Stimulated activated CD4-positive, alpha-beta T cell treated with anti-CD3 and anti-CD28 coated beads, Interleukin-1b, Interleukin-23, amount 100 ng/mL, for 4 hours (primary cell): Measurements from ENCODE around the gene ADIRF.
"Not testable (repeated sequence)": the region's sequence is repeated elsewhere in the genome, so short reads cannot be mapped to it uniquely, and the experiment has no call there.

Source experiments
- DNase-seq, 2 donors: peaks; one replicate each; pipeline ENCODE4 v3.0.0-alpha.2; 2020; ENCODE audit warnings: low read depth in 2 of 2

ADIRF gene

DNA sequence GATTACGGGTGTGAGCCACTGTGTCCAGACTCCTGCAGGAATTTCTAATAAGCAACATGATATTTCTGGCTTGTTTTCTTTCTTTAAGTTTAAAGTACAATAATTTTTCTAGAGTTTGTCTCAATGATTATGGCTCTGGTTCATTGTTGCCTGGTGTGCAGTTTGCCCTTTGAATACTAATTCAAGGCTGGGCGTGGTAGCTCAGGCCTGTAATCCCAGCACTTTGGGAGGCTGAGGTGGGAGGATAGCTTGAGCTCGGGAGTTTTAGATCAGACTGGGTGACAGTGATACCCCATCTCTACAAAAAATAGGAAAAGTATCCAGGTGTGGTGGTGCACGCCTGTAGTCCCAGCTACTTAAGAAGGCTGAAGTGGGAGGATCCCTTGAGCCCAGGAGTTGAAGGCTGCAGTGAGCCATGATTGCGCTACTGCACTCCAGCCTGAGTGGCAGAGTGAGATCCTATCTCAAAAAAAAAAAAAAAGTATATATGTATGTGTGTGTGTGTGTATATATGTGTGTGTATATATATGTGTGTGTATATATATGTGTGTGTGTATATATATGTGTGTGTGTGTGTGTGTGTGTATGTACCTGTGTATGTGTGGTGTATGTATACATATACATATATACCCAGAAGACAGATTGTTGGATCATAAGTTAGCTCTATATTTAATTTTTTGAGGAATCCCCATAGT is 8.2 kb downstream of the ADIRF start:
- DNase-seq: no peak

DNA sequence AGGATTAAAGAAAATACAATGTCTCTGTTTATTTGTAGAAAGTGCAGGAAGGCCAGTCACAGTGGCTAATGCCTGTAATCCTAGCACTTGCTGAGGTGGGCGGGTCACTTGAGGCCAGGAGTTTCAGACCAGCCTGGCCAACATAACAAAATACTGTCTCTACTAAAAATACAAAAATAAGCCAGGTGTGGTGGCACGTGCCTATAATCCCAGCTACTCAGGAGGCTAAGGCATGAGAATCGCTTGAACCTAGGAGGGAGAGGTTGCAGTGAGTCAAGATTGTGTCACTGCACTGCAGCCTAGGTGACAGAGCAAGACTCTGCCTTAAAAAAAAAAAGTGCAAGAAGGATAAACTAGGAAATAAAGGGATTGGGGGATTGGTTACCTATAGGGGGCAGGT is 10.2 kb downstream of the ADIRF start:
- not testable (repeated sequence) for DNase-seq

DNA sequence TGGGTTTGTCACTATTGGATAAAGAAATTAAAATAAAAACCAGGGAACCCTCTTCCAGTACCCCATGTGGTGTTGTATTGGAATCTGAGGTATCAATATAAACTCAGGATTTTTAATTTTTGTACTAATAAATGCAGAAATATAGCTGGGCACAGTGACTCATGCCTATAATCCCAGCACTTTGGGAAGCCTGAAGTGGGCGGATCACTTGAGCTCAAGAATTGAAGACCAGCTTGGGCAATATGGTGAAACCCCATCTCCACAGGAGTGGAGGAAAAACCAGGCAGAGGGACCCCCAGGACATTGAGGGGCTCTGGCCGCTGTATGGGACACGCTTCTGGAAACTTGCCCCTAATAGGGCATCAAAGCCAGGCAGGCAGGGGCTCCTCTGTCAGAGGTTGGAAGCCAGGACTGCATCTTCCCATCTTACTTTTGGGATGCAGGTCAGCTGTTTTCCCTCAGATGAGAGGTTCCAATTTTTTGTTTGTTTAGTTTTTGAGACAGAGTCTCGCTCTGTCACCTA is 11.1 kb downstream of the ADIRF start:
- DNase-seq: no peak

DNA sequence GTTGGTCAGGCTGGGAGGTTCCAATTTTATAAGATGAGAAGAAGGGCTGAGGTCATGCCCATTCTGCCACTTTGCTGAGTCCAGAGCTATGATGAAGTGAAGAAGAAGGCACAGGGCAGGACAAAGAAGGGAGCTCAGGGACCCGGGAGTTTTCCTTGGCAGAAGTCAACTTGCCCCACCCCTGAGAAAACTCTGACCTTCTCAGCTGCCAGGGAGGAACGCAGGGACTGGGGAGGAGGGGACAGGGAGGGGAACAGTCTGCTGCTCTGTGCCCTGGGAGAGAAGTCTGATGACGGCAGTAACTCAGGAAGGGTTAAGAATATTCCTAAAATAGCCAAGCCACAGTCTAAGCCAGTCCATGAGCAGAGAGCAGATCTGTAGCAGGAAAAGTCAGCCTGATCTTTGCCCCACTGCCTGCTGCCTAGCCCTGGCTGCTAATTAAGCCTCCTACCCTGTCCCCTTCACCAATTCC is 11.7 kb downstream of the ADIRF start:
- no peak for DNase-seq

DNA sequence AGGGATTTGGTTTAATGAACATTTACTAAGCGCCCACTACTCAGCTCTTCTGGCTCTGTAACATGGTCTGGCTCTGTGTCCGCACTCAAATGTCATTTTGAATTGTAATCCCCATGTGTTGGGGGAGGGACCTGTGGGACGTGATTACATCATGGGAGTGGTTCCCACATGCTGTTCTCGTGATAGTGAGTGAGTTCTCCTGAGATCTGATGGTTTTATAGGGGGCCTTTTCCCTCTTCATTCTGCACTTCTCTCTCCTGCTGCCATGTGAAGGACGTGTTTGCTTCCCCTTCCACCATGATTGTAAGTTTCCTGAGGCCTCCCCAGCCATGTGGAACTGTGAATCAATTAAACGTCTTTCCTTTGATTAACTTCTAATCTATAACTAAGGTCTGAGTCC is 12.7 kb downstream of the ADIRF start:
- not testable (repeated sequence) for DNase-seq

DNA sequence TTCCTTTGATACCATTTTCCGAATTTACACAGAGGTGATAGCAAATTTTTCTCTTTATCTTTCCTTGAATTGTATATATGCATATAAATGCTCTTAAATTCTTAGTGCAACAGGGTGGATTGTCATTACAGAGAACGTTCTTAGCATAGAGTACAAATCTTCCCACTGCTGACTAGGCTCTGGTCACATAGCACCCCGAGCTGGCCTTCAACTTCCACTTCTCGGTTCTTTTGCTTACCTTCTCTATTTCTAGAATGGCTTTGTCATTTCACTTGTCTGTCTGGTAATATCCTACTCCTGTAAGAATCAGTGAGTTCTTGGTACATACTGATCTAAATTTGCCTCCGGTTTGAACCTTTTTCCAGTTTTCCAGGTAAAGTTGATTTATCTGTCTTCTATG is 13.4 kb downstream of the ADIRF start:
- no peak for DNase-seq

DNA sequence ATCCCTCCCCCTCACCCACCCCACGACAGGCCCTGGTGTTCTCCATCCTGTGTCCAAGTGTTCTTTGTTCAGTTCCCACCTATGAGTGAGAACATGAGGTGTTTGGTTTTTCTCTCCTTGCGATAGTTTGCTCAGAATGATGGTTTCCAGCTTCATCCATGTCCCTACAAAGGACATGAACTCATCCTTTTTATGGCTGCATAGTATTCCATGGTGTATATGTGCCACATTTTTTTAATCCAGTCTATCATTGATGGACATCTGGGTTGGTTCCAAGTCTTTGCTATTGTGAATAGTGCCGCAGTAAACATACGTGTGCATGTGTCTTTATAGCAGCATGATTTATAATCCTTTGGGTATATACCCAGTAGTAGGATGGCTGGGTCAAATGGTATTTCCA is 16.2 kb downstream of the ADIRF start:
- not testable (repeated sequence) for DNase-seq

DNA sequence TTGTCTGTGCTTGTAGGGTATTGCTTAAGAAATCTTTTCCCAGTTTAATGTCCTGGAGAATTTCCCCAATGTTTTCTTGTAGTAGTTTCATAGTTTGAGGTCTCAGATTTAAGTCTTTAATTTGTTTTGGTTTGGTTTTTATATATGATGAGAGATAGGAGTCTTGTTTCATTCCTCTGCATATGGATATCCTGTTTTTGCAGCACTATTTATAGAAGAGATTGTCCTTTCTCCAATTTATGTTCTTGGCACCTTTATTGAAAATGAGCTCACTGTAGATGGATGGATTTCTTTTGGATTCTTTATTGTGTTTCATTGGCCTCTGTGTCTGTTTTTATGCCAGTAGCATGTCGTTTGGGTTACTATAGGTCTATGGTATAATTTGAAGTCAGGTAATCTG is 20.2 kb downstream of the ADIRF start:
- DNase-seq: no peak

DNA sequence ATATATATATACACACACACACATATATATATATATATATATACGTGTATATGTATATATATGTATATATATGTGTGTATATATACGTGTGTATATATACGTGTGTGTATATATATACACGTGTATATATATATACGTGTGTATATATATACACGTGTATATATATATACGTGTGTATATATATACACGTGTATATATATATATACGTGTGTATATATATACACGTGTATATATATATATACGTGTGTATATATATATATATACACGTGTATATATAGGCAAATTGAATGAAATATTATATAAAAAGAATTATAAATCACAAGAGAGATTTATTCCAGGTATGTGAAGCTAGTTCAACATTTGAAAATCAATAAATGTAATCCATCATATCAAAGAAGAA is 23.1 kb downstream of the ADIRF start:
- not testable (repeated sequence) for DNase-seq

DNA sequence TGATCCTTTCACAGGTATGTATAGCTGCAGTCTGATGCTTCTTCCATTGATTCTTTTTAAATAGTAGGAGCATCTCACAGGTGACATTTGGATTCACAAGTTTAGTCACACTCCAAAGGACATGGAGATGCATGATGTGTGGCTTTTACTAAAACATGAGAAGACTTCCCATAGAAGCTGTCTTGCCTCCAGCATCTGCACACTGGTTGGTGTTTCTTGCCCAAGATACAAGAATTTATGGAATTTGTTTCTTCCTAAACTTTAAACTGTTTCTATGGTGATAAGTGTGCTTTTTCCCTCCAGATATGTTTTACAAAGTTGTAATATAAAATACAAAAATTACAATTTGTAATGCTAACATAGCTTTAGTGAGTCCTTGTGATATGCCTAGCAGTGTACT is 24.2 kb downstream of the ADIRF start:
- DNase-seq: no peak

DNA sequence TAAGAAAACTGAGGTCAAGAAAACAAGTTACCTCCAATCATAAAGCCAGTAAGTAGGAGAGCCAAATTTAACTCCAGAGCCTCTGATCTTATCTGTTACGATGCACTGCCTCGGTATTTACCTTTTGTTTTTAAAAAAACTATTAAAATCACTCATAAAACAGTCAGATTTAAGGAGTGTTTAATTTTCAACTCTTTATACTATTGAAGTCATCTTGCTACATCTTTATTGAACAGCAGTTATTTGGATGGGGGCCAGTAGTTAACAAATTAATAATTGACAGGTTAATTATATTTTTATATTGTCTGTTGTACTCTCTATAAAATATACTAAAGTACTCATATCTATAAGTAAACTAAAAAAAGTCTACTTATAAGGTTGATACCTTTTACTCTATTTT is 24.6 kb downstream of the ADIRF start:
- DNase-seq: no peak

DNA sequence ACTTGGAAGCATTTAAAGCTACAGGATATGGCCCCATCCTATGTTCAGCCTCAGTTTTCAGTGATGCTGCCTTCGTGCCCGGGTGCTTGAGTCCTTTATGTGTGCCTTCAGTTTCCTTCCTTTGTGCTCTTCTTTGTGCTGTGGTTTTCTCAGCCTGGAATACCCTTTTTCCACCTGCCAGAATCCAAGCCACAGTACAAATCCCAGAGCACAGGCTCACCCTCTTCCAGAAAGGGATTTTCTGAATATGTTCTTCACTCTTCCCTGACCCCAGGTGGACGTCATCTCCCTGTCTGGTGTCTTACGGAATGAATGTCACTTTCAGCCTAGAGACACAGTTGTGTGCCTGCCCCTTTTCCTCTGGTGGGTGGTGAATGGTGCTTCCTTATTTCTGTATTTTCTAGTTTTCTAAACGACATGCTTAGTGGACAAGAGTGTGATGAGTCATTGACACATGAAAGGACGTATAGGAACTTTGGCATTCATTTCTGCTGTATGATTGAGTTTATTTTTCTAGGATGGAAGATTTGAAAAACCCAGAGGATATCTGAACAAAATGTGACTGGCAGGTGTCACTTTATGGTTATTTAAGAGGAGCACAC is 31.6 kb downstream of the ADIRF start:
- DNase-seq: not testable (repeated sequence)

DNA sequence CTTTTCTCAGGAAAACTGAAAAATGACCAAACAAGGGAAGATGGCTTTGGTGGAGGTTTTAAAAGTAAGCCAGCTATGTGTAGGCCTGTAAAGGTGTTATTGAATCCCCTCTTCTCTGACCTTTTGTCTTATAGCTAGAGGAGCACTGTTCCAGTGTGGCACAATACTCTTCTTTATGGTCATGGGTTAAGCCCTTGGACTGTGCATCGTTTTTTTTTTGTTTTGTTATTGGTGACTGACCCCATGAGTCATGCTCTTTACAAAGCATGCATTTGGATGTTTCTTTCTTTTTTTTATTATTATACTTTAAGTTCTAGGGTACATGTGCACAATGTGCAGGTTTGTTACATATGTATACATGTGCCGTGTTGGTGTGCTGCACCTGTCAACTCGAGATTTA is 32.2 kb downstream of the ADIRF start:
- DNase-seq: no peak

DNA sequence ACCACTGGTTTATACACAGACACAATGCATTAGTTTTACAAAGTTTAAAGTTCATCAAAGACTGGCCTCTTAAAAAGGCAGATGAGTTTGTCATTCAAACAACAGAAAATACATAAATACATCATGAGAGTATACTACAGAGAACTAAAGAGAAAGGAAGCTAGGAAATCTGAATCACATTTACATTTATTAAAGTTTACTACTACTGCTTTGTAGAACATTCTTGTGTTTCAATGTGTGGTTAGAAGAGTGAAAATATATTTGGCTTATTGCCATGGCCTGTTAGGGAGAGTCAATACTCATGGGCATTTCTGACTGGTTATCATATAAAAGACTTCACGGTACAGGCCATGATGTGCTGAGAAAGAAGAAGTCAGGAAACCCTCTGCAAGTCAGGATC is 38.8 kb downstream of the ADIRF start:
- DNase-seq: not testable (repeated sequence)

DNA sequence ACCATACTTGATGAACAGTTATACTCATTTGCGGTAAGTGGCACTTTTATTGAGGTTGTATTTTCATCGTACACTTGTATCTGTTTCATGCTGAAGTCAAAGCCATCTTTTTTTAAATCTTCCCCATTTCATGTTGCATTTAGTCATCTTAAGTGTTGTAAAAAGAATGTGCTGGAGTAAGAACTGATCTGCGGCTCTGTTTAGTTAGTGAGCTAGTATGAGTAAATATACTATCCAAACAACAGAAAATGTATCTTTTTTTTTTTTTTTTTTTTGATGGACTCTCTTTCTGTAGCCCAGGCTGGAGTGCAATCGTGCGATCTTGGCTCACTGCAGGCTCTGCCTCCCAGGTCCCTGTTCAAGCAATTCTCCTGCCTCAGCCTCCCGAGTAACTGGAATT is 39.4 kb downstream of the ADIRF start:
- DNase-seq: not testable (repeated sequence)

DNA sequence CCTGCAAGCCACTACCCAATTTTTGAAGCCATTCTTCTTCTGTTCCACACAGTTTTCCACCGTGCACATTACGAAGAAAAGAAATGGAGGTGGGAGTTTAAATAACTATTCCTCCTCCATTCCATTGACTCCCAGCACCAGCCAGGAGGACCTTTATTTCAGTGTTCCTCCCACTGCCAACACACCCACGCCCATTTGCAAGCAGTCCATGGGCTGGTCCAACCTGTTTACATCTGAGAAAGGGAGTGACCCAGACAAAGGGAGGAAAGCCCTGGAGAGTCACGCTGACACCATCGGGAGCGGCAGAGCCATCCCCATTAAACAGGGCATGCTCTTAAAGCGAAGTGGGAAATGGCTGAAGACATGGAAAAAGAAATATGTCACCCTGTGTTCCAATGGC is 40.0 kb downstream of the ADIRF start:
- not testable (repeated sequence) for DNase-seq

DNA sequence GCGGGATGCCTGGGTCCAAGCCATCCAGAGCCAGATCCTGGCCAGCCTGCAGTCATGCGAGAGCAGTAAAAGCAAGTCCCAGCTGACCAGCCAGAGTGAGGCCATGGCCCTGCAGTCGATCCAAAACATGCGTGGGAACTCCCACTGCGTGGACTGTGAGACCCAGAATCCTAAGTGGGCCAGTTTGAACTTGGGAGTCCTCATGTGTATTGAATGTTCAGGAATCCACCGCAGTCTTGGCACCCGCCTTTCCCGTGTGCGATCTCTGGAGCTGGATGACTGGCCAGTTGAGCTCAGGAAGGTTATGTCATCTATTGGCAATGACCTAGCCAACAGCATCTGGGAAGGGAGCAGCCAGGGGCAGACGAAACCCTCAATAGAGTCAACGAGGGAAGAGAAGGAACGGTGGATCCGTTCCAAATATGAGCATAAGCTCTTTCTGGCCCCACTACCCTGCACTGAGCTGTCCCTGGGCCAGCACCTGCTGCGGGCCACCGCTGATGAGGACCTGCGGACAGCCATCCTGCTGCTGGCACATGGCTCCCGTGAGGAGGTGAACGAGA is 40.9 kb downstream of the ADIRF start:
- DNase-seq: not testable (repeated sequence)

DNA sequence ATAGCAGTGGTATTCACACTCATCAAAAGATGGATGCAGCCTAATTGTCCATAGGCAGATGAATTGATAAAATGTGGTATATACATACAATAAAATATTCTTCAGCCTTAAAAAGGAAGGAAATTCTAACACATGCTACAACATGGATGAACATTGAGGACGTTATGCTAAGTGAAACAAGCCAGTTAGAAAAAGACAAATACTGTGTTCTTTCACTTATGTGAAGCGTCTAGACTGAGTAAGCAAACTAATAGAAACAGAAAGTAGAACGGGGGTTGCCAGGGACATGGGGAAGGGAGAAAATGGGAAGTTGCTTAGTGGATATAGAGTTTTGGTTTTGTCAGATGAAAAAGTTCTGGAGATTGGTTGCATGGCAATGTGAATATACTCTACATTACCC is 45.2 kb downstream of the ADIRF start:
- not testable (repeated sequence) for DNase-seq

DNA sequence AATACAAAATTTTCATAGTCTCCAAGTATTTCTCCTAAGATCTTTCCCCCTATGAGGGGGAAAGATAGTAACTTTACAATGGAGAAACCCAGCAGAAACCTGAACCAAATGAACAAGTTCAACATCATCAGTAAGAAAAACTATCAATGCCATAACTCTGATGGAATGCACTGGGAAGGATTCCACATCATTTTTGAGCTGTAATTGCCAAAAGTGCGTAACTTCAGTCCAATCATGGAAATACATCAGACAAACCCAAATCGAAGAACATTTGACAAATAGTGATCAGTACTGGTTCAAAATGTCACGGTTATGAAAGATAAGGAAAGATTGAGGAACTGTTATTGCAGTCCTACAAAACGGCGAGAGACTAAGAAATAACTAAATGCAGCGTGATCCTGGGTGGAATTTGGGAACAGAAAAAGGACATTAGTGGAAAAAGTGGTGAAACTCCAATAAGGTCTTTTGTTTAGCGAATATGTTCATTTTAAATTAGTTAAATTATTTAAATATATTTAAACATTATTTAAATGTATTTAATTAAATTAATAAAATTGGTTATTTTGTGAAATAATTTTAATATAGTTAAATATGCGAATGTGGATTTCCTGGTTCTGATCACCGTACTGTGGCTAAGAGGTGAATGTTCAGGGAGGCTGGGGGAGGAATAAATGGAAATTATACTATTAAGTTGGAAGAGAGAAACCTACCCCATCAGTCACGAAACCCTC is 46.9 kb downstream of the ADIRF start:
- not testable (repeated sequence) for DNase-seq

DNA sequence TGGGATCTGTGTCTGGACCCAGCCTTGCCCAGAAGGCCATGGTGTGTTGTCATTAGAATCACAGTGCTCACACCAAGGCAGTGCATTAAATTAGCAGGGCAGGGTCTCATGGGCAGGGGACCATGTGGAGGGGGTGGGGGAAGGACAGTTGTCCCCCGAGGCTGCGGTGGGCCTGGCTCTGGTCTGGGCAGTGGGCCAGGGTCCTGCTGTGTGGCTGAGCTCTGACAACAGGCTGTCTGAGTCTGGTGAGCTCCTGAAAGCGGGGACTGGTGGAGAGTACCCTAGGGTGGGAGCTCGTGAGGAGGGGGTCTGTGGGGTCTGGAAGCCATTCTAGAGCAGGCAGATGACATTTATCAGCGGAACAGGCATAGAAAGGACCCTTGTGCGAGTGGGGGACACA is 49.8 kb downstream of the ADIRF start:
- not testable (repeated sequence) for DNase-seq

DNA sequence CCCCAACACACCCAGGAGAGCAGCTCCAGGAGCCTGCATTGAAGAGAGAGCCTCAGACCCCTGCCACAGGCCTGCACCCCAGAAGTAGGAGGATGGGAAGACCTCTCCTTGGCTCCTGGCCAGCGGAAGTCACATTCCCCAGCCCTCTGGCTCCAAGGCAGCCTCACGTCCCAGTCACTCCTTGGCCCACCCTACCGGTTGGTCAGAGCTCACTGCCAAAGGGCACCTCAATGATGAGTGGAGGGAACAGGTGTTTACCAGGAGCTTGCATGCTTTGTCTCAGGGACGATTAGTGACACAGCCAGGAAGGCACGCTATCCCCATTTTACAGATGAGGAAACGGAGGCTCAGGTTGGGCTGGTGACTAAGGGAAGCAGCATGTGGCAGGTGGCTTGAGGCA is 50.8 kb downstream of the ADIRF start:
- DNase-seq: not testable (repeated sequence)

DNA sequence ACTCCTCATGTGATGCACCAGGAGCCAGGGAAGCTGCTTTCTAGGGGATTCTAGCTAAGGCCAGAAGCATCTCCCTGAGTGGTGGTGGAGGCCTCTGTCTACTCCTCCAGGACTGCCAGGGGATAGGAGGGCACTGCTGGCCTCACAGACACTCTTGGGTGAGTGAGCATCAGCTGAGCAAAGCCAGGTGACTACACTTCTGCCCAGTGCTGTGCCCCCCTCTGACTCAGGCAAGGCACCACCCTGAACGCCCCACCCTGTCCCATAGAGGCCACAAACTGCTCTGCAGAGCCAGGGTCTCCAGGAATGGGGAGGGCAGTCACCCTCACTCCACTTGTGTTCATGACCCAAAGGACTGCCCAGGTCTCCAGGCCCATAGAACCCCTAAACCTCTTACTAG is 51.2 kb downstream of the ADIRF start:
- not testable (repeated sequence) for DNase-seq
